ENCODE results near the gene GALNT6.

The GALNT6 gene

DNA sequence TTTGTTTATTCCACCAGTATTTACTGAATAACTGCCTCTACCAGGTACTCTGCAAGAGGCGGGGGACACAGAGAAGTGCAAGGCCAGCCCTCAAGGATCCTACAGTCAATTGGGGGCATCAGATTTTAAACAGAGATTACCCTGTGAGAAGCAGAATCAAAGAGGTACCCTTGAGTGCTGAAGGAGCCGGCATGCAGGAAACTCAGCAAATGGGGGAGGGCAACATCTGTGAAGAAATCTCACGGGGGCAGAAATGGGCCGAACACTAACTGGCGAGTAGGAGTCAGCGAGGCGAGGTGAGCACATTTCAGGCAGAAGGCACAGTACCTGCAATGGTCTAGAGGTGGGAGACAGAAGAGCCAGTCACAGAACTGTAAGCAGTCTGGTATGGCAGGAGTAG lies 9.0 kb downstream of the GALNT6 start:
- TF ChIP-seq, protein P1, sequence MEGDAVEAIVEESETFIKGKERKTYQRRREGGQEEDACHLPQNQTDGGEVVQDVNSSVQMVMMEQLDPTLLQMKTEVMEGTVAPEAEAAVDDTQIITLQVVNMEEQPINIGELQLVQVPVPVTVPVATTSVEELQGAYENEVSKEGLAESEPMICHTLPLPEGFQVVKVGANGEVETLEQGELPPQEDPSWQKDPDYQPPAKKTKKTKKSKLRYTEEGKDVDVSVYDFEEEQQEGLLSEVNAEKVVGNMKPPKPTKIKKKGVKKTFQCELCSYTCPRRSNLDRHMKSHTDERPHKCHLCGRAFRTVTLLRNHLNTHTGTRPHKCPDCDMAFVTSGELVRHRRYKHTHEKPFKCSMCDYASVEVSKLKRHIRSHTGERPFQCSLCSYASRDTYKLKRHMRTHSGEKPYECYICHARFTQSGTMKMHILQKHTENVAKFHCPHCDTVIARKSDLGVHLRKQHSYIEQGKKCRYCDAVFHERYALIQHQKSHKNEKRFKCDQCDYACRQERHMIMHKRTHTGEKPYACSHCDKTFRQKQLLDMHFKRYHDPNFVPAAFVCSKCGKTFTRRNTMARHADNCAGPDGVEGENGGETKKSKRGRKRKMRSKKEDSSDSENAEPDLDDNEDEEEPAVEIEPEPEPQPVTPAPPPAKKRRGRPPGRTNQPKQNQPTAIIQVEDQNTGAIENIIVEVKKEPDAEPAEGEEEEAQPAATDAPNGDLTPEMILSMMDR (IDR thresholded peaks at IDR 0.05; ENCODE audit: low read depth, low read length): no peak

DNA sequence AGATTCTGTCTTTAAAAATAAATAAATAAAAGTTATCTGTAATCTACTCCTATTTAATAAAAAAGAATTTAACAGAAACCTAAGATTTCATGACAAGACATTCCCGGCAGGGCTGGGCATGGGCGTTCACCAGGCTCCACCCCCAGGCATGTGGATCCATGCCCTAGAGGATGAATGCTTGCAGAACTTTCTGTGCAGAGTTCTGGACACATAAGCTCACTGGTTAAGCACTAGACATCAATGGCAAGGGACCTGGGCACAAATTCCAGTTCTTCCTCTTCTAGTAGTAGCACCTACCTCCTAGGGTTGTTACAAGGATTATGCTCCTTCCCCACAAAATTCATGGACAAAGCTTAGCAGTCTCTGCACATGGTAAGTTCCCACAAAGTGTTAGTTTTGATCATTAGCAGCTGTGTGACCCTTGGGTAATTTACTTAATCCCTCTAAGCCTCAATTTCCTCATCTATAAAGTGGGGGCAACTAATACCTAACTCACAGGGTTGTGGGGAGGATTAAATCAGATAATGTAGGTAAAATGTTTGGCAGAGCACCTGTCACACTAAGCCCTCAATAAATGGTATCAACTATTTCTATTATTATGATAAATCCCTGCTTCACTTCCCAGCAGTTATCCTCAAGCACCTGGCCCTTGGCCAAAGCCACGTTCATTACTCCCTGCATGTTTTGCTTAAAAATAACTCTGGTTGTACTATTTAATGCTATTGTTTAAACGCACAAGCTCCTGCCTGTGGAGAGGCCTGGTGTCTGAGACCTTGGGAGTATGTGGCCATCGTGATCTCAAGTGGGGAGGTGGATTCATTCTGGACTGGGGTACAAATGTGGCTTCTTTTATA lies 9.8 kb downstream of the GALNT6 start:
- no peak overlapping the region for H3K4me3 ChIP-seq (ENCODE audit: low read depth, low read length)
- TF ChIP-seq, protein P1 (IDR thresholded peaks at IDR 0.05; ENCODE audit: low read depth, low read length): no peak

More for the DNA sequence above, 9.0 kb downstream of the GALNT6 start:
- H3K4me3 ChIP-seq (ENCODE audit: low read depth, low read length): no peak overlapping the region

- no peak overlapping the region for H3K4me3 ChIP-seq (ENCODE audit: low read depth, low read length)
- TF ChIP-seq, protein P1 (IDR thresholded peaks at IDR 0.05; ENCODE audit: low read depth, low read length): no peak
Observed at GRCh38 chr12:51379571-51379970, 11.6 kb downstream of the GALNT6 start.

- TF ChIP-seq, protein P1 (IDR thresholded peaks at IDR 0.05; ENCODE audit: low read depth, low read length): no peak
- no peak overlapping the region for H3K4me3 ChIP-seq (ENCODE audit: low read depth, low read length)
Observed at GRCh38 chr12:51378749-51379148, 12.5 kb downstream of the GALNT6 start.

DNA sequence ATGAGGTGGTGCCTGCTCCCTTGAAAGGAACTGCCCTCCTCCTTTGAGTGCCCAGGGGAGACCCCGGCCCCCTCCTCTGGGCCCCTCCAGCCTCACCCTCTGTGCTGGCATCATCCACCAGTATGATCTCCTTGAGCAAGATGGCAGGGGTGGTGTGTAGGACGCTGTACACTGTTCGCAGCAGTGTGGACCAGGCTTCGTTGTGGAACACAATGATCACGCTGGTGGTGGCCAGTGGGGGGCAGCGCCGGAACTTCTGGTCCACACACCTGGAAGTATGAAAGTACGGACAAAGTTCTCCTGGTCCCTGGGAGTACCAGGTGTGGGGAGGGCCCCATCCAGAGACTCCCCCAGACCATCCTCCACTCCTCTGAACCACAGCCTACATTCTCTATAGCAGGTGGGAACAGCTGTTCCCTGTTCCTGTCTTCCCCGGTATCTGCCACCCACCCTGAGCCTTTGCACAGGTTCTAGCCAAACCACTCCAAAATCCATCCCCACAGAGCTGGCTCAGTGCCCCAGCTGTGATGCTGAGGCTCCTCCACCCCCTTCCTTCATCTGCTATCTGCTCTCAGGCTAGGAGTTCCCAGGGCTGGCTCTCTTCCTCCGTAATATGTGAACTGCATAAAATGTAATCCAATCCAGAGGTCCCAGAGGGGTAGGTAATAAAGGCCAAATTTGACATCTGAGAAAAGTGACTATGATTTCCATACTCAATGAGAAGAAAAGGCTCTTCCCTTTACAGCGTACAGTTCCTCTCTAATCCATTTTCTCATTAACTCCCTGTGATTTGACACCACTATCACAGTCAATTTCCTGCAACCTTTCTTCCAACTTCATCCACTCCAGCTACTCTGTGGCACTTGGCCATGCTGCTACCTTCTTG lies 13.9 kb downstream of the GALNT6 start:
- TF ChIP-seq, protein P1 (IDR thresholded peaks at IDR 0.05; ENCODE audit: low read depth, low read length): no peak
- H3K4me3 ChIP-seq (ENCODE audit: low read depth, low read length): no peak overlapping the region

DNA sequence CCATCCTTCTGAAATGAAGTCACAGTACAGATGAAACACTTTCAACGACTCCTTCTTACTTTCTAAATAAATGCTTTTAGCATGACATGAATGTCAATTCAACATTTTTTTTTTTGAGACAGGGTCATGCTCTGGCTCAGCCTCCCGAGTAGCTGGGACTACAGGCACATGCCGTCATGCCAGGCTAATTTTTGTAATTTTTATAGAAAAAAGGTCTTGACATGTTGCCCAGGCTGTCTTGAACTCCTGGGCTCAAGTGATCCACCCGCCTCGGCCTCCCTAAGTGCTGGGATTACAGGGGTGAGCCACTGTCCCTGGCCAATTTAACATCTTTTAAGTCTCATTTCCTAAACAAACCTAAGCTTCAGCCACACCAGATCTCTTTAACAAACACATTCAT lies 16.4 kb downstream of the GALNT6 start:
- TF ChIP-seq, protein P1 (IDR thresholded peaks at IDR 0.05; ENCODE audit: low read depth, low read length): no peak
- no peak overlapping the region for H3K4me3 ChIP-seq (ENCODE audit: low read depth, low read length)

DNA sequence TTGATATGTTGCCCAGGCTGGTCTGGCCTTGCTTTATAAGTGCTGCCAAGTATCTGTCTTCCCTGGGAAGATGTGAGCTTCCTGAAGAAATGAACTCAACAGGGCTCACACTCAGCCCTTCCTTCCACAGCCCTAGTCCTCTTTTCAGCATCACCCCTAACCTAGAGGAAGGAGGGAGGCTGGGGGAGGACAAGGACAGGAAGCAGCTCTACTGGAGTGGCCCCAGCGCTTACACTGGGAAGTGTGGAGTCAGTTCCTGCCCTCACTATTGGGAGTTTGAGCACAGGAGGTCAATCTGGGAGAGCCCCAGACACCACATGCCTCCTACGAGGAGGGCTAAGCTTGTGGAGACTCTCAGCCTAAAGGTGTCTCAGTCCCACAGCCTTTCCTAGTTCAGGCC lies 16.8 kb downstream of the GALNT6 start:
- no peak overlapping the region for H3K4me3 ChIP-seq (ENCODE audit: low read depth, low read length)
- TF ChIP-seq, protein P1 (IDR thresholded peaks at IDR 0.05; ENCODE audit: low read depth, low read length): no peak
